Calu3 (cell line): ENCODE measurements around the gene OR13J1. TPM values are rescaled to one million over a fixed set of nuclear protein-coding genes. Genes with fewer than 3 reads are reported as not detected.

Source experiments
- BruUV-seq: library from RNA; stranded (reverse); fragments of 400-500 nt; replicated peaks from 2 replicates; lab custom pipeline; 2021; lab: Mats Ljungman, UMichigan
- CTCF ChIA-PET: fragments of 300-600 bp; sonication (Branson Sonifier 250); formaldehyde crosslinking; loops from one replicate; lab custom pipeline; 2022; ENCODE audit warnings: antibody characterized with exemption; lab: Charles Lee
- DNase-seq: peaks from one replicate; pipeline ENCODE4 v3.0.0; 2022
- H3K27ac Mint-ChIP-seq: one replicate; pipeline ENCODE4 v1.8.0; 2022; ENCODE audit warnings: mixed read lengths; ENCODE audit not compliant: unreplicated experiment
- H3K27me3 Mint-ChIP-seq: one replicate; pipeline ENCODE4 v1.8.0; 2022; ENCODE audit warnings: mixed read lengths; ENCODE audit not compliant: unreplicated experiment
- H3K36me3 Mint-ChIP-seq: one replicate; pipeline ENCODE4 v1.8.0; 2022; ENCODE audit warnings: mild to moderate bottlenecking, moderate library complexity, mixed read lengths; ENCODE audit not compliant: insufficient read depth, unreplicated experiment
- H3K4me1 Mint-ChIP-seq: one replicate; pipeline ENCODE4 v1.8.0; 2022; ENCODE audit warnings: mild to moderate bottlenecking, low read depth, mixed read lengths; ENCODE audit not compliant: unreplicated experiment
- H3K4me3 Mint-ChIP-seq: one replicate; pipeline ENCODE4 v1.8.0; 2022; ENCODE audit warnings: mild to moderate bottlenecking, low read depth, moderate library complexity, mixed read lengths; ENCODE audit not compliant: unreplicated experiment
- H3K9me3 Mint-ChIP-seq: one replicate; pipeline ENCODE4 v1.8.0; 2022; ENCODE audit warnings: low read depth, mixed read lengths; ENCODE audit not compliant: unreplicated experiment
- CTCF ChIP-seq: fragments of 200-600 bp; IDR thresholded peaks from one replicate; pipeline ENCODE4 v1.8.0; 2022; ENCODE audit warnings: antibody characterized with exemption; ENCODE audit not compliant: unreplicated experiment
- intact Hi-C: fragments of 100-400 bp; cut with micrococcal nuclease; formaldehyde crosslinking; loops from one replicate; pipeline ENCODE4 v1.10.0; 2022; ENCODE audit not compliant: unreplicated experiment
- total RNA-seq: library from RNA; stranded (reverse); gene quantifications from 2 replicates; pipeline ENCODE4 v1.2.3, GENCODE V29; 2022

The OR13J1 gene
- total RNA-seq, 1 experiment from 2014 or later = not detected

- Mint-ChIP-seq H3K36me3 (peaks cover 12% of the 10 kb centered on the region), H3K4me1 (peaks cover 2% of the 10 kb centered on the region), H3K9me3 (no peaks in the 10 kb centered on the region), H3K27me3 (peaks cover 23% of the 10 kb centered on the region), H3K4me3 (no peak overlapping the region), H3K27ac (no peak overlapping the region)
- DNase-seq = no peak
- BruUV-seq = no TSS peak
- TF ChIP-seq CTCF = no peak
- CTCF ChIA-PET = no interaction called here
- intact Hi-C loops = no loop called here
Observed at GRCh38 chr9:35827486-35827885, 42.7 kb downstream of the OR13J1 start.

GRCh38 chr9:35826071-35826701 is 44.0 kb downstream of the OR13J1 start:
- Mint-ChIP-seq H3K9me3 (no peaks in the 10 kb centered on the region), H3K4me1 (no peaks in the 10 kb centered on the region), H3K36me3 (peaks cover 12% of the 10 kb centered on the region), H3K27me3 (peaks cover 28% of the 10 kb centered on the region), H3K4me3 (no peak overlapping the region), H3K27ac (no peak overlapping the region)
- peak; percentile 41 for TF ChIP-seq CTCF
- DNase-seq = peak; percentile 39
- CTCF ChIA-PET = interaction anchor here (0.8 to 1.5 kb wide), 7 partner anchors 11 to 94 kb away, joined by 3 to 23 read pairs (median 4); partner anchors contain the start of genes CREB3, HINT2 and TLN1
- intact Hi-C loops = loop anchor here (1.0 kb wide), 2 partner anchors 36 to 56 kb away; no protein-coding TSS in a partner anchor
- no TSS peak for BruUV-seq

GRCh38 chr9:35822926-35823325 is 47.3 kb downstream of the OR13J1 start:
- no peak overlapping the region for H3K27ac Mint-ChIP-seq
- H3K4me1 Mint-ChIP-seq = no peaks in the 10 kb centered on the region
- no peak for DNase-seq
- TF ChIP-seq CTCF = no peak
- CTCF ChIA-PET = no interaction called here
- intact Hi-C loops = no loop called here
- peaks cover 36% of the 10 kb centered on the region for H3K27me3 Mint-ChIP-seq
- BruUV-seq = no TSS peak
- H3K36me3 Mint-ChIP-seq = no peaks in the 10 kb centered on the region
- H3K4me3 Mint-ChIP-seq = no peak overlapping the region
- H3K9me3 Mint-ChIP-seq = no peaks in the 10 kb centered on the region

- H3K4me3 Mint-ChIP-seq = no peak overlapping the region
- DNase-seq = no peak
- H3K36me3 Mint-ChIP-seq = peaks cover 7% of the 10 kb centered on the region
- H3K9me3 Mint-ChIP-seq = no peaks in the 10 kb centered on the region
- intact Hi-C loops = no loop called here
- no peaks in the 10 kb centered on the region for H3K4me1 Mint-ChIP-seq
- H3K27me3 Mint-ChIP-seq = peaks cover 36% of the 10 kb centered on the region
- BruUV-seq = no TSS peak
- no peak overlapping the region for H3K27ac Mint-ChIP-seq
- no peak for TF ChIP-seq CTCF
- CTCF ChIA-PET = interaction anchor here (0.6 kb wide), 1 partner anchor 19 kb away, joined by 3 read pairs; no protein-coding TSS in a partner anchor
Observed at GRCh38 chr9:35820076-35820475, 50.1 kb downstream of the OR13J1 start.

Other genes starting within 250 kb of the OR13J1 start
- gene SIT1, start 219.5 kb downstream of the OR13J1 start, total RNA-seq = not detected in 2 replicates
- 8,471 and 11,520 TPM in 2 replicates for gene RMRP, start 212.4 kb downstream of the OR13J1 start, total RNA-seq
- gene CCDC107, start 212.1 kb downstream of the OR13J1 start, total RNA-seq = 7.9 and 8.0 TPM in 2 replicates
- 14.2 and 15.4 TPM in 2 replicates for gene ARHGEF39, start 205.2 kb downstream of the OR13J1 start, total RNA-seq
- 0.64 and 0.76 TPM in 2 replicates for gene CA9, start 196.5 kb downstream of the OR13J1 start, total RNA-seq
- 138 and 145 TPM in 2 replicates for gene TPM2, start 180.5 kb downstream of the OR13J1 start, total RNA-seq
- gene TLN1, start 138.2 kb downstream of the OR13J1 start, total RNA-seq = 91.1 and 98.7 TPM in 2 replicates
- 26.5 and 29.4 TPM in 2 replicates for gene CREB3, start 137.7 kb downstream of the OR13J1 start, total RNA-seq
- 62.4 and 62.7 TPM in 2 replicates for gene GBA2, start 121.2 kb downstream of the OR13J1 start, total RNA-seq
- gene RGP1, start 121.1 kb downstream of the OR13J1 start, total RNA-seq = 26.6 and 31.6 TPM in 2 replicates
- not detected in 2 replicates for gene MSMP, start 116.1 kb downstream of the OR13J1 start, total RNA-seq
- gene NPR2, start 78.8 kb downstream of the OR13J1 start, total RNA-seq = 16.8 and 19.2 TPM in 2 replicates
- 0.97 and 1.2 TPM in 2 replicates for gene SPAG8, start 58.1 kb downstream of the OR13J1 start, total RNA-seq
- 33.9 and 39.7 TPM in 2 replicates for gene HINT2, start 55.4 kb downstream of the OR13J1 start, total RNA-seq
- not detected in 2 replicates for gene FAM221B, start 41.7 kb downstream of the OR13J1 start, total RNA-seq
- 2.5 and 3.7 TPM in 2 replicates for gene TMEM8B, start 41.2 kb downstream of the OR13J1 start, total RNA-seq
- gene HRCT1, start 35.8 kb upstream of the OR13J1 start, total RNA-seq = 0.69 and 0.90 TPM in 2 replicates
- gene SPAAR, start 39.1 kb upstream of the OR13J1 start, total RNA-seq = not detected in 2 replicates
- not detected in 2 replicates for gene OR2S2, start 87.8 kb upstream of the OR13J1 start, total RNA-seq
- 0.54 and 1.1 TPM in 2 replicates for gene RECK, start 166.5 kb upstream of the OR13J1 start, total RNA-seq